Bronchial epithelial cell (primary cell): ENCODE measurements around the gene MICAL3. TPM values are rescaled to one million over a fixed set of nuclear protein-coding genes. Genes with fewer than 3 reads are reported as not detected.

ENCODE experiments used
- DNase-seq: peaks from one replicate; pipeline ENCODE4 v3.0.0-alpha.2; 2010; ENCODE audit warnings: low read depth
- FAIRE-seq: peaks from 2 replicates; lab custom pipeline; 2011; peaks lifted over from hg19 to GRCh38; lab: Jason Lieb, UNC
- H3K27me3 ChIP-seq: 2 replicates; pipeline ENCODE4 v1.5.1; 2011; ENCODE audit warnings: low read length; ENCODE audit not compliant: control insufficient read depth, insufficient read depth
- H3K36me3 ChIP-seq: 2 replicates; pipeline ENCODE4 v1.5.1; 2011; ENCODE audit warnings: low read length; ENCODE audit not compliant: control insufficient read depth, insufficient read depth
- H3K4me3 ChIP-seq: 2 replicates; pipeline ENCODE4 v1.5.1; 2011; ENCODE audit warnings: mild to moderate bottlenecking, low read depth, low read length, control low read depth
- CTCF ChIP-seq: IDR thresholded peaks from 2 replicates; pipeline ENCODE4 v1.5.1; 2011; ENCODE audit warnings: mild to moderate bottlenecking, moderate library complexity, low read length, control low read depth, inconsistent platforms; ENCODE audit not compliant: insufficient read depth, severe bottlenecking
- total RNA-seq: library from RNA; depleted of rRNA; stranded (reverse); fragments of >200 nt; gene quantifications from 2 replicates; pipeline ENCODE4 v1.2.1, GENCODE V29; 2014

Gene MICAL3
- total RNA-seq, 1 donor from 2014 or later = 13.4 TPM

DNA sequence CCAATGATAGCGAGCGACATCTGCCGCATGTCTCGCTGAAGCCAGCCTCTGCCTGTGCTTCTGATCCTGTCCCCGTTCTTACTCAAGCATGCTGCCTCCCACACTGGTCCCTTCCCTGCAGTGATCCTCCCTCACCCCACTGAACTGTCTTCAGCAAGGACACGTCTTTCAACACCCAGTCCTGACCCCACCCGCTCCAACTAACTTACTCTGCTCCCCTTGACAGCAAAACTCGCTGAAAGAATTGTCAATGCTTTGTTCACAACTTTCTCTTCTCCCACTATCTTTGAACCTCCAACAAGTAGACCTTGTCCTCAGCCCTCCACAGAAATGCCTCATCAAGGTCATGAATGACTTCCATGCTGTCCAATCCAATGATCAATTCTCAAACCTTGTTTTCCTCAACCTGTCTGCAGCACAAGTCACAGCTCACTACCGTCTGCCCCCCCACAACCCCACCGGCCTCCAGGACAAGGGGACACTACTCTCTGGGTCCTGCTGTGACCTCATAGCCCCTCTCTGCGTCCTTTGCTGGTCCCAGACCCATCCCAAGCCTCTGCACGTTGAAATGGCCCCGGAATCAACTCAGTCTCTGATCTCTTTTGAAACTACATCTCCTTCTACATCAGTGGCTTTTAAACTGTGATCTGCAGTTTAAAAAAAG, 108.0 kb downstream of the MICAL3 start:
- DNase-seq (no peak), FAIRE-seq (no peak)
- Histone ChIP-seq H3K4me3 (no peak overlapping the region), H3K27me3 (no peaks in the 10 kb centered on the region), H3K36me3 (no peaks in the 10 kb centered on the region)
- TF ChIP-seq CTCF = no peak

DNA sequence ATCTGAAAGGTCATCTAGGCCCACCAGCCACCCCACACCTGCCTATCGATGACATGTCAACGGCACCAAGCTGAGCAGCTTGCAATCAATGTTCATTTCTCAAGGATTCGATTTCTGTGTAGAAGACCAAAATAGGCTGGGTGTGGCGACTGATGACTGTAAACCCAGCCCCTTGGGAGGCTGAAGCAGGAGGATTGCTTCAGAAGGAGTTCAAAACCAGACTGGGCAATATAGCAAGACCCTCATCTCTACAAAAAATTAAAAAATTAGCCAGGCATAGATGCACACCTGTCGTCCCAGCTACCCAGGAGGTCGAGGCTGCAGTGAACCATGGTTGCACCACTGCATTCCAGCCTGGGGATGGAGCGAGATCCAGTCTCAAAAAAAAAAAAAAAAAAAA, 108.7 kb downstream of the MICAL3 start:
- no peak for TF ChIP-seq CTCF
- no peak for DNase-seq
- Histone ChIP-seq H3K27me3 (no peaks in the 10 kb centered on the region), H3K4me3 (no peak overlapping the region), H3K36me3 (no peaks in the 10 kb centered on the region)
- no peak for FAIRE-seq

DNA sequence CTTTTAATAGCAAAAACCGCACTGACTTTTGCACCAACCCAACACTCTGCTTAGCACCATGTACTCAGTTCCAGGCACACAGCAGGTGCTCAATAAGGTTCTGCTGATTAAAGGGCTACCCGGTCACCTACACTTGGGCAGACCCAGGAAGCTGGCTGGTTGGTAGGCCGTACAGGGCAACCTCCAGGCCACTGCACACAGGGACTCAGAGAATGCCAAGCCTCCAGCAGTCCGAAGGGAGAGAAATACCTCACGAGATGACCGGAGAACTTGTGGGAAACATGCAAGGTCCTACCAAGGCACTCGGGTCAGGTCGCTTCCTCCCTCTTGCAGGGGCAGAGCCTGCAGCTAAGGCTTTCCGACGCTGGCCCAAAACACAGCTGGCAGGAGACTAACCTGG, 109.2 kb downstream of the MICAL3 start:
- Histone ChIP-seq H3K4me3 (no peak overlapping the region), H3K36me3 (no peaks in the 10 kb centered on the region), H3K27me3 (no peaks in the 10 kb centered on the region)
- DNase-seq (no peak), FAIRE-seq (no peak)
- TF ChIP-seq CTCF = no peak

- TF ChIP-seq CTCF = no peak
- DNase-seq = no peak
- H3K4me3 ChIP-seq = no peak overlapping the region
Observed at GRCh38 chr22:17914474-17914873, 109.9 kb downstream of the MICAL3 start.

GRCh38 chr22:17913801-17914347, 110.5 kb downstream of the MICAL3 start:
- Histone ChIP-seq H3K4me3 (no peak overlapping the region), H3K36me3 (no peaks in the 10 kb centered on the region), H3K27me3 (no peaks in the 10 kb centered on the region)
- no peak for DNase-seq
- no peak for FAIRE-seq
- TF ChIP-seq CTCF = no peak

More at GRCh38 chr22:17914474-17914873, 109.9 kb downstream of the MICAL3 start:
- H3K36me3 ChIP-seq = no peaks in the 10 kb centered on the region
- FAIRE-seq = no peak
- no peaks in the 10 kb centered on the region for H3K27me3 ChIP-seq
